ENCODE results near the gene RAB28.
A peak's percentile ranks its signal among the peaks of the same experiment; 100 is the strongest.

RAB28 gene

DNA sequence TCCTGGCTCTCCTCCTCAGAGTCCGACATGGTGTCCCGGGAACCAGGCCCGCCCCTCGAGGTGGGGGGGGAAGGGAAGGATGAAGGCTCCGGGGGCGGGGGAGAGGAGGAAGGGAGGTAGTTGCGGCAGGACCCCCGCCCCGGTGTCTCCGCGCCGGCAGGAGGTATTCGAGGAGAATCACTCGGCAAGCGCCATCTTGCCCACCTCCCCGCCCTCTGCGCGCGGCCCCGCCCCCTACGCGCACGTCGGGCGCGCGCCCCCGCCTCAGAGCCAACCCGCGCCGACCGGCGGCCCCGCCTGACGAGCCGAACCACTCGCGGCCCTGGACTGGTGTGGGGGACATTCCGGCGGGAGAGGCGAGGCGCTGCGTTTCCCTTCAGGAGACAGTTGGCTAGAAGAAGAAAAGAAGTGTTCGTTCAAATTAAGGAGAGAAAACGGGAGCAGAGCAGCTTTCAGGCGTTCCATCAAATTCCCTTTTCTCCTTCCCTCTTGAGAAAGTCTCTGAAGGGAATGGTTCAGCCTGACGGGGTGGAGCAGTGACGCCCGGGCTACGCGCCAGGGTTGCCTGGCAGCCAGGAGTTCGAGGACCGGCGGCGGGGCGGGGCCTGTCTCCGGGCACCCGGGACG, at the start of gene RAB28:
TSS of gene RAB28 (minus strand) at position 219 of the 627 bp plus-strand sequence.
- peak; percentile 90 for DNase-seq

DNA sequence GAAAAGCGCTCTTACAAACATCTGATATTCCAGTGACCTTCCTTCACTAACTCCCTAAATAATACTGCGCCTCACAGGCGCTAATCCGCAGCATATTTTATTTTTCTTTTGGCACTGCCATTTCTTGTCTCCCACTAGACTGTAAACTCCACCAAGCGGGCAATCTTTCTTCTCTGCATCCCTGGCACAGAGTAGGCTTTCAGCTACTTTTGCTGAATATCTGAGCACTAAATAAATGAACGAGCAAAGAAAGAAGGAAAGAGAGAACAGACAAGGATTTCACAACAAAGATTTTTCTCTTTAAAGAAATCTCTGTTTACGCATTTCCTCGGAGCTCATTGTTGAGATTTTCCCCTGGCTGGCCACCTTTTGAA, 47.5 kb upstream of the RAB28 start:
- no peak for DNase-seq

DNA sequence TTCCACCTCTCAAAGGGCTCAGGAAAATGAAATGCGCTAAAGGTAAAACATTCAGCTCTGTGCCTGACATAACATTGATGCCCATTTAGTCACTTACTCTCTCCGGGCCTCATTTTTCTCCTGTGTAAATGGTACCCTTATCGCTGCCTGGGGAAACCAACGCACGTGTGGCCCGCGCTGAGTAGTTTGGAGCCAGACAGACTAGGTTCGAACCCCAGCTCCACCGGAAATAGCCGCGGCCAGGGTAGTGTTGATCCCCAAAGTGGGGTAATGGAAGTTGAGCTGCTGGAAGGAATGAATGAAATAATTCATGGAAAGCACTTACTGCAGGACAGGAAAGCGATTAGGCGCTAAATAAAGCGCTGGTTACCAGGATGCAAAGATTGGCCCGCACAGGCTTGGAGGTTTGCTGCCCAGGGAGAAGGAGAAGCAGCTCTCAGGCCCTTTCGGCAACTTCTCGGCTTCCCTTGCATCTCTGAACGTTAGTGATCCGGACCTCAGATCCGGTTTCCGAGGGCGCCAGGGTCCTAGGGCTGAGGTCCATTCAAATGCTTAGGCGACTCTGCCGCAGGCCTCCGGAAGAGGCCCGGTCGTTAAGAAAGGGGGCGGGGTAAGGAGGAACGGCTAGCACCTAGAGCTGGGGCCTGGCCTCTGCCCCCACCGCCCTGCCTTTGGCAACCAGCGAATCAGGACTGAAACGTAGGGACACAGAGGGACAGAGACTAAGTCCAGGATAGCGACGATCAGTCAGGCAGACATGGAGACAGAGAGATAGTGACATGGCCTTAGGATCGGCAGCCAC, 46.9 kb upstream of the RAB28 start:
- no peak for DNase-seq

DNA sequence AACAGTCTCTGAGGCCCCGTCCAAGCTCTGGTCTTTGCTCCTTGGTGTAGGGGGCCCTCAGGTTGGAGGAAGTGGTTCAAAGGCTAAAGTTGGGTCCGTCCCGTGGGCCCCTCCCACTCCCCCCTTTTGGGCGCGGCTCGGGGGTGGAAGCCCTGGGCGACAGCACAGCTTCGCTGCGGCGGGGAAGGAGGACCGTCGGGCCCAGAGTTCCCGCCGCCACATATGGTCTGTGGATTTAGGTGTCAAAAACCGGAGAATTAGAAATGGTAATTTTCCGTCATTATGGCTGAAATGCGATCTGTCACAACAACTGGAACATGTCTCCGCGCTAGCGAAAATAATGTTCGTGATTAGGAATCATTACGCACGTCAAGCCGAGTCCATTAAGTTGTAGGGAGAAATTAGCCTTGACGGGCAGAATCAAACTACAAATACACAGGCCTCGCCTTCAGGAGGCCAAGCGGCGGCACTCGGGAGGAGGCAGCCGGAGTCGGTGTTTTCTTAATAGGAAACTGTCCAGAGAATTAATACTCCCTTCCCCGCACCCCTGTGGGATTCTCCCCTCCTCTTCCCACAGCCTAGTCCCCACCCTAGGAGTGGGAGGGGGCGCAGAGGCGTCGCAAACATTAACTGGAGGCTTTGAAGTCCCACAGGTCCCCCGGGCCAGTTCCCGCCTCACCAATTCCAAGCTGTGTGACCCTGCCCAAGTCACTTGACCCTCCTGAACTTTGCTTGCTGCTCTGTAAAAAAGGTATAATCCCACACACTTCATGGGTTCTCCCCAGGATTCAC, 45.2 kb upstream of the RAB28 start:
- DNase-seq, result no peak

DNA sequence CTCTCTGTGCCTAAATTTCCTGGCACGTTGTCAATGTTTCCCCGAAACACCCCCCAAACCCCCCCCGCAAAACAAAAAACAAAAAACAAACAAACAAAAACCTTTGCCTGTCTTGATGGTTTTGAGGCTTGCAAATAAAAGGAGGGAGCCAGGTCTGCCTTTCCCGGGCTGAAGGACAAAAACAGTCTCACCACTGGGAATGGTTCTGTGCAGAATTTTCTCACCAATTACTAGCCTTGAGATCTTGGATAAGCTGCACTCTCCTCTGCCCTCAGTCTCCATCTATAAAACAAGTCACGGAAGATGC, 44.6 kb upstream of the RAB28 start:
- no peak for DNase-seq

DNA sequence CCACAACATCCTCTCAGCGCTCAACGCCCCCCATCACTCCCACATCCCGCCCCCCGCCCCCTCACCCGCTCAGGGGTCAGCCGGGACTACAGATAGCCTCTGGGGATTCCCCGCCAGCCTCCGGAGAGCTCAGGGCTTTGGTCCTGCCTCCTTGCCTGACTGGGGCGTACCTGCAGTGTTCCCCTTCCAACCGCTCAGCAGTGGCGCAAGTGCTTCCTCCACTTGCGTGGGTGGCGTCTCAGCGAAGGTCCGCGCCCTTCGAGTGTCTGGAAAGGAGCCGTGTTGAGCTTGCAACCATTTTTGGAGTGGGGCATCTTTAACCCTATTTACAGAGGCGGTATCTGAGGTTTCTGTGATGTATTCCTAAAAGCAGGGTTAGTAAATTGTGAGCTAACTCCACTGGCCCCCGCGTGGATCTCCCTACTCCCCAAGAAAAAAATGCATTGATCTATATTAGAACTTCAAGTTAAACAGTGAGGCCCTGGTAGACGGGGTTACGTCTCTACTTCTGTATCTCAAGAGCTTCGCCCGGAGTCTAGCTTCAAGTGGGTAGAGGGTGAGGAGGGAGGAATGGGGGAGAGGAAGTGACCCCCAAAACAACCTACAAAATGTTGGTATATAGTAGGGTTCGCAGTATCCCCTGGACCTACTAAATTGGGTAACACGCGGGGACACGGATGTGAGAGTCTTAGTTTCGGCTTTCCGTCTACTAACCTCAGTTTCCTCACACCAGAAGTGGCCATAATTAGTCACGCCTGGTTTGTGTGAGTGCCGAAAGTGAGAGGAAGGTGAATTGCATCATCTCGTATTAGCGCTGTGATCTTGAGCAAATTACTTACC, 44.1 kb upstream of the RAB28 start:
- DNase-seq, result no peak

DNA sequence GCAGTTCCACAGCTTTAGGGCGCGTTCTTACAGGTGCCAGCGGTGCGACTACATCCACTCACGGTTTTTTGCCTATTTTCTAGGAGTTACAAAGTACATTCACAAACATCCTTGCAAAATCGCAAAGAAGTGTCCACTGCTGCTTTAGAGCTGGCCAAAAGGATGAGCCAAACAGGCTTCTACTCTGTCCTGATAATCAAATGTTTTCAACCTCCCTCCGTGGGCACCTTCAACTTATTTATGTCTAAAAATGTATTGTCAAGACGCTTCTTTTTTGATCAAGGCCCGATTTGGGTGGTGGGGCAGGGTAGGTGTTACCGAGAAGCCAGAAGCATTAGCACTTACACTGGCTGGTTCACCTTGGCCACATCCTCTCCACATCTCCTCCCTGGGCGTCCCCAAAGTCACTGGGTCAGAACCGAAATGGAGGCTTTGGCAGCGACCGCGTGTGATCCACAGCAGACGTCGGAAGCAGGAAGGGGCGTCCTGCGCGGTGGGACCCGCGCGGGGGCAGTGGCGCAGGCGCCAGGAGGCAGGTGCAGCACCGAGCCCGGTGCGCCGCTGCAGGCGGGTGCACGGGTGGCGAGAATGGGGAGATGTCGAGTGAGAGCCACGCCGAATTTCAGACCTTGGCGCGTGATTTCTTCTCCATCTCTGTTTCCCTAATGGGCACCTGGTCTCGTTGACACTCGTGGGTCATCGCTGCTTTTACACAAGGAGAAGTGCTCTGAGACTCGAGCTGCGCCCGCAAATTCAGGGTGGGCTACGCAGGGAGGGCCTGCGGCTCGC, 43.2 kb upstream of the RAB28 start:
- DNase-seq, result no peak

DNA sequence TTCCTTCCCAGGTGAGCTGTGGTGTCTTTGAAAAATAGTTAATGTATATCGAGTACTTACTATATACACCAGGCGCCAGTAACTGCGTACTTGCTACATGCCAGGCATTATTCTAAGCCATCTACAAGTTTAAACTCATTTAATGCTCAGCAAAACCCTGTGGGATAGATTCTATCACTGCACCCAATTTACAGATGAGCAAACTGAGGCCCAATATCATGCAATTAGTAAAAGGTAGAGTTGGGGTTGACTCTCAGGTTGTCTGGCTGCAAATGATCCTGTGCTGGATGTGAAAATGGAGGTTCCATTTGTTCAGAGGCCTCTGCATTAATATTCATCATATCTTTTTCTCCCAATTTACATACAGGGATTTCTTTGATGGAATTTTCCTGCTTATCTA, 42.5 kb upstream of the RAB28 start:
- no peak for DNase-seq

DNA sequence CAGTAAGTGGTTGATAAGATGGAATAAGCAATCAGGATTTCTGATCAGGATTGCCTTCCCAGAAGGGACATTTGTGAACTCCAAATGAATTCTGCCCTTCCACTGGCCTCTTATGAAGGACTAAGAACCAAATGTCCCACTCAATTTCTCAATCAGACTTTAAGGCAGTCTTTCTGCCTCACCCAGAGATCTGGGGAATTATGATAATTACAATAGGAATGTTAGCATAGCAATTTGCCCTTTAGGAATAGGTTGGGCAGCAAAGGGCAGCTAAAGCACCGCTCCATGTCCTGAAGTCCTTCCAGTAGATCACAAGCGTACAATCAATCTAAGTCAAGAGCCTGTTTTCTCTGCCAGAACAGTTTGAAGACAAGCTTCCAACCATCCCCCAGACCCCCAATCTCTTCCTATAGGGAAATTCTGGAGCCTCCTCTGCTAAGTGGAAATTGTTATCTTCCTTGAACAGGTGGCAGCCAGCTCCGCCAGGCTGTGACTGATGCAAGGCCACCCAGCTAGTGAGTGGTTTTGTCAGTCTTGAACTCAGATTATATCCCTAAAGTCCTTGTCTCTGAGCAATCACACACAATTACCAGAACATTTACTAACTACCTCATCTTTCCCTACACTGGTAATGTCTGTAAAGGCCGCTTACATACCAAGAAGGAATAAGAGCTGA, 41.6 kb upstream of the RAB28 start:
- DNase-seq, result no peak

DNA sequence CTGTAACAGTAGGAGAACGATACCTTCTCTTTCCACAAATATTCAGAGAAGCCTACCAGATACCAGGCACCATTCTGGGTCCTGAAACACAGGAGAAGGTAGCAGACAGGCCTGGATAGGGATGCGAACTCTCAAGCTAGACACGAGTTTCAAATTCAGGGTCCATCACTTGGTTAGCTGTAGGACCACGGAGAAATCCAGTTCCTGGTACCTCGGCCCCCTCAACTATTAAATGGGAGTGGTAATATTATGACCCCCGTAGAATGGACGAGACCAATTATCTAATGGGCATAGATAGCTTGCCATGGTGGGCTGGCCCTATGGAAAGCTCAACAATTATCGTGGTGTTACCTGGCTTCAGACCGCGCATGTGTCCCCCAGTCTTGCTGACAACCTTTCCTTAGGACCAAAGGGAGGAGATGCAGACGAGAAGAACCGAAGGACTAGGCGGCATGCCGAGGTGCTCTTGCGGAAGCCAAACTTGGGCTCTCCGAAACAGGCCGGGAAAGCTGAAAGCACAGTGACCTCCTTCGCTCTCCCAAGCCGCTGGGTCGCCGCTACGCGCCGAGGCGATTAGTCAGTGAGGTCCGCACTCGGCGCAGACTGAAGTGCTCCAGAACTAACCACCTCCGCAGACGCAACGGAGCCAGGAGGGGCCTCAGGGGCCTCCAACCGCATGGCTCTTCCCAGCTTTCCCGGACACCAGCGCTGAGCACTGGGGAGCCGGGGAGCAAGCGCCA, 40.5 kb upstream of the RAB28 start:
- DNase-seq, result no peak

DNA sequence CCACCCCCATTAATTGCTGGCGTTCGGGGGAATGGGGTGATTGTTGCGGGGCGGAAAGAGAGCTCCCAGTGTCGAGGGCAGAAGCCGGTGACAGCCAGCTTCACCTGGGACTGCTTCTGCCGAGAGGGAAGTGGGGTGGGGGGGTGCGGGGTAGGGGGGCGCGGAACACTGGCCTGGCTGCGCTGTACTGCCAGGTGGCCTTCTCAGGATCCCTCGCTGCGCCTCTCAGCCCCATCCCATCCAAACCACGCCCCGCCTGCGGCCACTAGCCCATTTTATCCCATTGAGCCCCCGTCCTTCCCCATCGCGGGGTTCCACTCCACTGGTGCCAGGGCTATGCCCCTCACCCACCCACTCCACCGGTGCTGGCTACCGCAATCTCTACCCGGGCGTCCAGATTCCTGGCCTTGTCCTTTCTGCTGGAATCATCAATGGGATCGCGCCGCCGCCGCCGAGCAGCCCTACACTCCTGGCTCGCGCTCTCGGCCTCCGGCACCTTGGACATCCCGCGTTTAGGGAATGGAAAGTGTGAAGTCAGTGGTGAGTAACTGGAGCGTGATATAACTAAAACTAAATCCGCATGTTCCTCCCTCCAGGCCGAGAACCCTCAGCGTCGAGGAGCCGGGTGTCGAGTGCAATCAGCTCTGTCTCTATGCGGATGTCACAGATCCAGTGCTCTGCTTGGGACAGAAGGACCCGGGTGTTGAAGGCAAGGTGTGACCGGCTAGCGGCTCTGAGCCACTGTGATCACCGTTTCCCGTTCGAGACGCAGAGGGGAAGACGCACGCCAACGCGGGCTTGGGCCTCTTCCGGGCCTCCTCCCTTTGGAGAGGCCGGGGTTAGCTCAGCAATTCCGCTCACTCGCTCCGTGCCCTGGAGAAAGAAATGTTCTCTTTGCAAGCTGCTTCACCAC, 39.7 kb upstream of the RAB28 start:
- no peak for DNase-seq

DNA sequence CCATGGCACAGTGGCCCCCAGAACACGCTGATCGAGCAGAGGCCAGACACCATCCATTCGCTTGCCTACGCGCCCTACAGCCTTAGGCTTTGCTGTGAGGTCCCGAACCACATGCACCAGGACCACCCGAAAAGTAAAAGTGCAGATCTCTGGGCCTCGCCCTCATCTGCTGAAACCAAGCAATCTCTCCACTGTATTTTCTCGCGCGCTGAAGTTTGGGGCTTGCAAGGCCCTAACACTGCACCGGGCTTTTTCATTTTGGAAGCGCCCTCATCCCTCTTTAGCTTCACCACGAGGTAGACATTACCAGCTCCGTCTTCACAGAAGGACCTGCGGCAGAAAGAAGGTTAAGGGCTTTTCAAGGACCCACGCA, 39.0 kb upstream of the RAB28 start:
- DNase-seq, result no peak

DNA sequence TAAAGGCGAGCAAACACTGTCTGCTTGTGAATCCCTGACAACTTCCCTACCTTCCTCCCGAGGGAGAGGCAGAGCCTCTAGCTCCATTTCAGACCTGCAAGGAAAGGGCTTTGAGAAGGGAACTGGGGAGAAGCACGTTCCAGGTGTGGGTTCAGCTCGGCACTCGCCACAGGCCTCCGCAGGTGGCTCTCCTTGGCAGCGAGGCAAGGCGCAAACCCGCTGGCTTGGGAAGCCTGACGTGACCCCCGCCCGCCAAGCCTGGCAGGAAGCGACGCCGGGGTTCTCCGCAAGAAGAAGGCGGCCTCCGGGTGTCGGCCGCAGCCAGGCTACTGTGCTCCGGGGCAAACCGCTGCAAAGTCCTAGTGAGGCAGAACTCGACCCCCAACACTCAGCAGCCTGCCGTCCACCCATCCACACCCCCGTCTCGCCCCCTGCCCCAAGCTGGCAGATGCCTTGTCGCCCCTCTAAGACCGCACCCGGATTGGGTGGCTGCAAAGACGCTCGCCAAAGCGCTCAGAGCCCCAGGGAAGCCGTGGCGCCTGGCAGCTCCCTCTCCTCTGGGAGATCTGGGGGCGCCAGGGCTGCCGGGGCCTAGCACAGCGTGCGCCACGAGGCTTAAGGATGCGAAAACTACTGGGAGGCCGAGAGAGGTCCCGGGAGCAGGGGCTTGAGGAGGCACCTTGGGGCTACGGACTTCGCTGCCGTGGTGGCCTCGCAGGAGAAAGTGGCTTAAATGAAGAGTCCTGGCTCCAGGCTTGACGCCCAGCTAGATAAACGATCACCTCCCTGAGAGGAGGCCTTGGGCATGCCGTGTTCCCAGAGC, 38.4 kb upstream of the RAB28 start:
- no peak for DNase-seq

DNA sequence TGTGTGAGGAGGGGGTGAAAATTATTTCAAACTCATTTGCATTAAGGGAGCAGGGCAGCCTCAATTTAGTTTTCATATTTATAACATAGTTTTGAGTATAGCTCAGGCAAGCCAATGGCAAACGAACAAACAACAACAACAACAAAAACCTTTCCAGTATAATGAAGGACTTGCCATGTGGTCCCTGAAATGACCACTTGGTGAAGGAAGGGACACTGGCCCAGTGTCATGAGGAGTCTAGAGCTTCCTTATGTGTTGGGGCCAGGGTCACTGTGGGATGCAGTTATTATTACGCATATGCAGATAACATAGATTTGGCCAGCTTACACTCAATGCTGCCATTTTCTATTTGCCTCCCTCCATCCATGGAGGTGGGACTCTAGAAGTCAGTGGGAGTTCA, 36.9 kb upstream of the RAB28 start:
- no peak for DNase-seq

DNA sequence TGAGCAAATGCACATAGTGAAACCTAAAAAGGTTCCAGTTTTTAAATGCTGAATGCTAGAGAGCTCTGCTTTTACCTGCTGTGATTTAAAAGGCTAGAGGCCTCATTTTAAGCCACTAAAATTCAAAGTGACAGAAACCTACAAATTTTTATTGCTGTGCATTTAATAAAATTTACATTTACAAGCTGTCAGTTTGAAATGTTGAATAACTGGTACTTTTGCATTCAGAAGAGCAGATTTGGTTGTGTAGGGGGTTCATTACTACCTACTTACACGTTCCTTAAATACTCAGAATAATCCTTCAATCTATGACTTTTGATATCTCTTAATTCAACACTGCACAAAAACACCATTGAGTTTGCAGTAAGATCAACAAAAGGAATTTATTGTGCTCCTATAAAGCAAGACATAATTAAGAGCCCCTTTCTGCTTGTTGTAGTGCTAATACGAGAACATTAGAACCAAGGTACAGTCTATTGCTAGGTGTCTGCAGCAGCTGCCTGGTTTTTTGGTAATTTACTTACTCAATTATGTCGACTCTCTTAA, 32.2 kb upstream of the RAB28 start:
- no peak for DNase-seq

DNA sequence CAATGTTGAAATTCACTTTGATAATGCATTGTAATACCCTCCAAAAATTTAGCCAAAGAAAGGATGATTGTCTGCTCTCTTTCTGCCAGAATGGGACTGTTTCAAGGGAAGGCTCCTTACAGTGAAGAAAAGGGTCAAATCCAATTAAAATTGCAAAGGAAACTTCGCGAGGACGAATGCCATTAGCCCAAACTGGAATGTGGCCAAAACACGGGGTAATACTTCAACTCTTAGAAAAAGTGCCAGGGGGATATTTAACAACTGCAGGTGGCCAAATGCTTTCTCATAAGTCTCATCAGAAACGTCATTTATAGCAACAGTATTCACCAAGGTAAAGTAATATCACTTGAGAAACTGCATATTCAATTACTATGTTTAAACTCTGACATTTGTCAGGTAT, 31.1 kb upstream of the RAB28 start:
- DNase-seq, result no peak

DNA sequence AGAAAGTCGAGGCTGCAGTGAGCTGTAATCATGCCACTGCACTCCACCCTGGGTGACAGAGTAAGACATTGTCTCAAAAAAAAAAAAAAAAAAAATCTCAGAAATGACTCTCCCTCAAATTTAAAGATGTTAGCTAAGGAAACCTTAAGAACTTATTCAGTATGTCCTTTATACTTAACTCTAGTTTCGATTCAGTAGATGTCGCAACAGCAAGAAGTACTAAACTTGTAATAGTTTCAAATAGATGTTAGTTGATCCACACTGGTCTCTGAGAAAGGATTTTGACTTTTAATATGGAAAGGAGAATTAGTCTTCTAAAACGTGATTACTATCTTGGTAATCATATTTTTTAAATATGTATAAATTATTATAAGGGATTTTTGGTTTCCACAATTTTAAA, 30.6 kb upstream of the RAB28 start:
- no peak for DNase-seq

DNA sequence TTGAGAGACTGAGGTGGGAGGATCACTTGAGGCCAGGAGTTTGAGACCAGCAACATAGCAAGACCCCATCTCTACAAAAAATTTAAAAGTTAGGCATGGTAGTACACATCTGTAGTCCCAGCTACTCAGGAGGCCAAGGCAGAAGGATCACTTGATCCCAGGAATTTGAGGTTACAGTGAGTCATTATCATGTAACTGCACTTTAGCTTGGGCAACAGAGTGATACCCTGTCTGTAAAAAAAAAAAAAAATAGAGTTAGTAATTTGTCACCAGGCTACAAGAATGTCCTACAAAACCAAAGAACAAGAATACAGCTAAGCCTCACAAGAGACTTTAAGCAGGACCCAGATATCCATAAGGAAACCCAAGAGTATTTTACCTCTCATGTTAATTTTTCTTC, 27.0 kb upstream of the RAB28 start:
- DNase-seq, result no peak

DNA sequence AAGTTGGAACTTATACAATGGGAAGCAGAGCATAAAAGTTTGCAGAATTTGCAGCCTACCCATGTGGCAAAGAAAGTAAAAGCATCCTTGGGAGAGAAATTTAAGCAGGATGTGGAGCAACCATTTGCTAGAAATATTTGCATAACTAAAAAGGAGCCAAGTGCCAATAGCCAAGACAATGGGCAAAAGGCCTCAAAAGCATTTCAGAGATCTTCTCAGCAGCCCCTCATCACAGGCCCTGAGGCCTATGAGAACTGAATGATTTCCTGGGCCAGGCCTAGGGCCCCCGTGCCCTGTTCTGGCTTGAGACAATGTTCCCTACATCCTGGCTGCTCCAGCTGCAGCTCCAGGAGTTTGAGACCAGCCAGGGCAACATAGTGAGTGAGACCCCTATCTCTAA, 25.3 kb upstream of the RAB28 start:
- no peak for DNase-seq
